Tibial nerve (tissue), 4 donors: ENCODE measurements around the gene GALNT13.

ENCODE experiments used
- EP300 ChIP-seq, 2 donors: sonication (generic); formaldehyde crosslinking; IDR thresholded peaks; one replicate each; pipeline ENCODE4 v1.6.1; 2017; ENCODE audit warnings: antibody characterized with exemption in 2 of 2, mild to moderate bottlenecking in 1 of 2
- POLR2A ChIP-seq, 2 donors: fragments of 450-650 bp; IDR thresholded peaks; one replicate each; pipeline ENCODE4 v1.6.1; 2017; ENCODE audit warnings: antibody characterized with exemption in 2 of 2, mild to moderate bottlenecking in 2 of 2, moderate library complexity in 2 of 2
- TF ChIP-seq, protein P1 (sequence below), 5 experiments: fragments of 200-600 bp in 3 of 5; fragments of 450-650 bp in 2 of 5; sonication (generic) in 3 of 5; IDR thresholded peaks; one replicate each; pipeline ENCODE4 v1.5.1; 2016 to 2019; ENCODE audit warnings: antibody characterized with exemption in 5 of 5, mild to moderate bottlenecking in 3 of 5, moderate library complexity in 2 of 5

DNA sequence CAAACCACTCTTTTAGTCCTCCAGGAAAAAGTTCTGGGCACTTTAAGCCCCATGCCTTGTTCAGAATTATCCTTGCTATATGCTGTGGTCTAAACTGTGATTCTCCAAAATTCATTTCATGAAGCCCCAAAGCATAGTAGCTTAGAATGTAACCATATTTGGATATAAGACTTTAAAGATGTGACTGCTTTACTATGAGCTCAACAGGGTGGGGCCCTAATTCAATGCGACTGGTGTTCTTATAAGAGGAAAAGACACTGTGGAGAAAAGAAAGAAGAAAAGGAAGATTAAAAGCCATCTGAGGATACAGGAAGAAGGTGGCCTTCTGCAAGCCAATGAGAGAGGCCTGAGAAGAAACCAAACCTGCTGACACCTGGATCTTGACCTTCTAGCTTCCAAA, 174.8 kb downstream of the GALNT13 start:
- TF ChIP-seq POLR2A (IDR thresholded peaks at IDR 0.05) (no peak), EP300 (IDR thresholded peaks at IDR 0.05) (no peak)
- TF ChIP-seq, protein P1, sequence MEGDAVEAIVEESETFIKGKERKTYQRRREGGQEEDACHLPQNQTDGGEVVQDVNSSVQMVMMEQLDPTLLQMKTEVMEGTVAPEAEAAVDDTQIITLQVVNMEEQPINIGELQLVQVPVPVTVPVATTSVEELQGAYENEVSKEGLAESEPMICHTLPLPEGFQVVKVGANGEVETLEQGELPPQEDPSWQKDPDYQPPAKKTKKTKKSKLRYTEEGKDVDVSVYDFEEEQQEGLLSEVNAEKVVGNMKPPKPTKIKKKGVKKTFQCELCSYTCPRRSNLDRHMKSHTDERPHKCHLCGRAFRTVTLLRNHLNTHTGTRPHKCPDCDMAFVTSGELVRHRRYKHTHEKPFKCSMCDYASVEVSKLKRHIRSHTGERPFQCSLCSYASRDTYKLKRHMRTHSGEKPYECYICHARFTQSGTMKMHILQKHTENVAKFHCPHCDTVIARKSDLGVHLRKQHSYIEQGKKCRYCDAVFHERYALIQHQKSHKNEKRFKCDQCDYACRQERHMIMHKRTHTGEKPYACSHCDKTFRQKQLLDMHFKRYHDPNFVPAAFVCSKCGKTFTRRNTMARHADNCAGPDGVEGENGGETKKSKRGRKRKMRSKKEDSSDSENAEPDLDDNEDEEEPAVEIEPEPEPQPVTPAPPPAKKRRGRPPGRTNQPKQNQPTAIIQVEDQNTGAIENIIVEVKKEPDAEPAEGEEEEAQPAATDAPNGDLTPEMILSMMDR (IDR thresholded peaks at IDR 0.05): no peak
